ENCODE data around the gene PRKX.

- TF ChIP-seq, protein P1, sequence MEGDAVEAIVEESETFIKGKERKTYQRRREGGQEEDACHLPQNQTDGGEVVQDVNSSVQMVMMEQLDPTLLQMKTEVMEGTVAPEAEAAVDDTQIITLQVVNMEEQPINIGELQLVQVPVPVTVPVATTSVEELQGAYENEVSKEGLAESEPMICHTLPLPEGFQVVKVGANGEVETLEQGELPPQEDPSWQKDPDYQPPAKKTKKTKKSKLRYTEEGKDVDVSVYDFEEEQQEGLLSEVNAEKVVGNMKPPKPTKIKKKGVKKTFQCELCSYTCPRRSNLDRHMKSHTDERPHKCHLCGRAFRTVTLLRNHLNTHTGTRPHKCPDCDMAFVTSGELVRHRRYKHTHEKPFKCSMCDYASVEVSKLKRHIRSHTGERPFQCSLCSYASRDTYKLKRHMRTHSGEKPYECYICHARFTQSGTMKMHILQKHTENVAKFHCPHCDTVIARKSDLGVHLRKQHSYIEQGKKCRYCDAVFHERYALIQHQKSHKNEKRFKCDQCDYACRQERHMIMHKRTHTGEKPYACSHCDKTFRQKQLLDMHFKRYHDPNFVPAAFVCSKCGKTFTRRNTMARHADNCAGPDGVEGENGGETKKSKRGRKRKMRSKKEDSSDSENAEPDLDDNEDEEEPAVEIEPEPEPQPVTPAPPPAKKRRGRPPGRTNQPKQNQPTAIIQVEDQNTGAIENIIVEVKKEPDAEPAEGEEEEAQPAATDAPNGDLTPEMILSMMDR (IDR thresholded peaks at IDR 0.05; ENCODE audit: insufficient read depth, low read length, poor library complexity, severe bottlenecking): no peak
- TF ChIP-seq EZH2phosphoT487 (conservative IDR thresholded peaks at IDR 0.05; ENCODE audit: low read length): no peak
Observed at GRCh38 chrX:3697701-3698279, 15.7 kb downstream of the PRKX start.

Measured in SU-DHL-6 (cell line).